GM12878 (cell line): ENCODE data around the gene HS1BP3. TPM values are rescaled to one million over a fixed set of nuclear protein-coding genes. Genes with fewer than 3 reads are reported as not detected.

Source experiments
- ATAC-seq: fragments of 200-7000 bp; cut with Tn5 transposase; 3 replicates; pipeline ENCODE4 v1.9.1; 2020; ENCODE audit warnings: mild to moderate bottlenecking, moderate library complexity
- BruUV-seq: library from RNA; stranded (reverse); fragments of 400-500 nt; replicated peaks from 2 replicates; lab custom pipeline; 2021; lab: Mats Ljungman, UMichigan
- CTCF ChIA-PET: fragments of 300-600 bp; sonication (Branson Sonifier 250); formaldehyde crosslinking; extraction: SDS; loops from one replicate; lab custom pipeline; 2021; ENCODE audit warnings: inconsistent platforms; lab: Yijun Ruan, JAX
- POLR2A ChIA-PET: fragments of 350-600 bp; formaldehyde crosslinking; extraction: SDS; loops from one replicate; lab custom pipeline; 2021; ENCODE audit warnings: inconsistent platforms; lab: Charles Lee
- RAD21 ChIA-PET: fragments of 300-600 bp; sonication (Branson Sonifier 250); formaldehyde crosslinking; loops from one replicate; lab custom pipeline; 2023; ENCODE audit warnings: antibody characterized with exemption; ENCODE audit not compliant: unreplicated experiment; lab: Charles Lee
- SMC1A ChIA-PET: fragments of 300-600 bp; sonication (Branson Sonifier 250); formaldehyde crosslinking; loops from one replicate; lab custom pipeline; 2023; ENCODE audit not compliant: unreplicated experiment, uncharacterized antibody; lab: Charles Lee
- DNase-seq: peaks from one replicate; pipeline ENCODE4 v3.0.0-alpha.2; 2011; ENCODE audit warnings: low read depth, low spot score
- FAIRE-seq: peaks from 3 replicates; lab custom pipeline; 2011; peaks lifted over from hg19 to GRCh38; lab: Jason Lieb, UNC
- H2AFZ ChIP-seq: 2 replicates; pipeline ENCODE4 v1.6.0; 2011; ENCODE audit warnings: low read depth, low read length, control low read depth; ENCODE audit not compliant: control insufficient read depth
- H3K27ac ChIP-seq: 2 replicates; pipeline ENCODE4 v1.5.1; 2011; ENCODE audit warnings: control low read depth; ENCODE audit not compliant: control insufficient read depth, insufficient read depth
- H3K27me3 ChIP-seq, 2 experiments: replicated peaks in 1 of 2; 2 replicates each; pipeline versions ENCODE4 v1.6.0 to v1.6.1; 2011; ENCODE audit warnings: low read length in 1 of 2; ENCODE audit not compliant: control insufficient read depth in 2 of 2, insufficient read depth in 2 of 2
- H3K36me3 ChIP-seq, 2 experiments: 2 replicates each; pipeline ENCODE4 v1.5.1; 2011; ENCODE audit warnings: low read length in 1 of 2; ENCODE audit not compliant: control insufficient read depth in 2 of 2, insufficient read depth in 2 of 2
- H3K4me1 ChIP-seq: 2 replicates; pipeline ENCODE4 v1.6.1; 2011; ENCODE audit warnings: mild to moderate bottlenecking, low read length, moderate library complexity, mixed read lengths; ENCODE audit not compliant: control insufficient read depth, insufficient read depth
- H3K4me2 ChIP-seq: 2 replicates; pipeline ENCODE4 v1.6.0; 2011; ENCODE audit warnings: control low read depth; ENCODE audit not compliant: control insufficient read depth, insufficient read depth
- H3K4me3 ChIP-seq: fragments of 200-600 bp; sonication (generic); 2 replicates; pipeline ENCODE4 v1.5.1; 2016
- H3K79me2 ChIP-seq: 2 replicates; pipeline ENCODE4 v1.6.0; 2011; ENCODE audit warnings: low read length; ENCODE audit not compliant: control insufficient read depth, insufficient read depth
- H3K9ac ChIP-seq: 2 replicates; pipeline ENCODE4 v1.8.0; 2011; ENCODE audit warnings: low read length, control low read depth, mixed read lengths; ENCODE audit not compliant: control insufficient read depth, insufficient read depth
- H3K9me3 ChIP-seq: replicated peaks from 3 replicates; pipeline ENCODE4 v1.5.1; 2011; ENCODE audit warnings: mild to moderate bottlenecking, low read length; ENCODE audit not compliant: control insufficient read depth, insufficient read depth
- H4K20me1 ChIP-seq: 2 replicates; pipeline ENCODE4 v1.6.0; 2011; ENCODE audit not compliant: control insufficient read depth, insufficient read depth
- BCL11A ChIP-seq: IDR thresholded peaks from 2 replicates; pipeline ENCODE4 v1.6.1; 2011; ENCODE audit warnings: low read depth, low read length
- CBX5 ChIP-seq: sonication (generic); IDR thresholded peaks from 2 replicates; pipeline ENCODE4 v1.6.1; 2016; ENCODE audit warnings: low read depth, moderate library complexity, mild to moderate bottlenecking, inconsistent platforms
- CHD1 ChIP-seq: IDR thresholded peaks from 2 replicates; pipeline ENCODE4 v1.6.1; 2012; ENCODE audit warnings: low read depth, low read length, improper control_type of control experiment
- FOXM1 ChIP-seq: IDR thresholded peaks from 2 replicates; pipeline ENCODE4 v1.6.1; 2012; ENCODE audit warnings: low read depth, mild to moderate bottlenecking, inconsistent platforms, low read length, moderate library complexity
- HDAC6 ChIP-seq: fragments of 200-600 bp; sonication (generic); IDR thresholded peaks from one replicate; pipeline ENCODE4 v1.8.0; 2017; ENCODE audit warnings: antibody characterized with exemption; ENCODE audit not compliant: unreplicated experiment
- NFYA ChIP-seq: IDR thresholded peaks from 2 replicates; pipeline ENCODE4 v1.6.1; 2011; ENCODE audit warnings: low read depth, mild to moderate bottlenecking, low read length, improper control_type of control experiment, borderline replicate concordance
- SREBF1 ChIP-seq: IDR thresholded peaks from 2 replicates; pipeline ENCODE4 v1.6.1; 2012; ENCODE audit warnings: mild to moderate bottlenecking, low read length
- WGBS: methylation state at CpG from one replicate; pipeline ENCODE4 v1.1.6; 2016; ENCODE audit warnings: low lambda C conversion rate; ENCODE audit not compliant: insufficient replicate concordance, insufficient coverage; ENCODE audit errors: missing lambda C conversion rate; 5-methylcytosine and 5-hydroxymethylcytosine counted together
- in situ Hi-C: fragments of 300-500 bp; cut with MboI; formaldehyde crosslinking; loops from 9 replicates; pipeline ENCODE4 v1.14.3; 2018; ENCODE audit warnings: mixed read lengths
- intact Hi-C: fragments of 100-400 bp; cut with micrococcal nuclease; formaldehyde crosslinking; loops from one replicate; pipeline ENCODE4 v1.14.2; 2022; ENCODE audit not compliant: unreplicated experiment
- polyA plus RNA-seq, 11 experiments: library from polyadenylated mRNA; depleted of rRNA in 4 of 11; unstranded in 6 of 11; stranded (reverse) in 5 of 11; fragments of >200 nt; fragmentation: Nextera tagmentation in 4 of 11; fragmentation: Illumina TruSeq in 1 of 11; extraction: Ambion mirVana in 4 of 11; extraction: Trizol in 1 of 11; gene quantifications; 1 replicate in 1 of 11; 2 replicates in 10 of 11; pipeline versions ENCODE4 v1.2.1 to v1.2.3, GENCODE V29; 2011 to 2016; ENCODE audit warnings: inconsistent platforms in 2 of 11, missing spikeins in 2 of 11, low read depth in 1 of 11
- total RNA-seq, 4 experiments: library from RNA; depleted of rRNA in 3 of 4; stranded (reverse); fragments of >200 nt in 3 of 4; fragmentation: Illumina TruSeq in 1 of 4; extraction: Trizol in 1 of 4; gene quantifications; 2 replicates each; pipeline versions ENCODE4 v1.2.1 to v1.2.3, GENCODE V29; 2013 to 2021

HS1BP3 gene
- total and polyA plus RNA-seq, 10 of the 15 experiments (the other 5 are each of a cell fraction or from before 2014, with no cell fraction given) = 0.47 to 7.2 (median 4.6) TPM

- Histone ChIP-seq H2AFZ (no peak overlapping the region), H3K9me3 (no peaks in the 10 kb centered on the region; the same call in 2 of the 3 replicates), H3K4me3 (no peak overlapping the region), H3K36me3 (no peaks in the 10 kb centered on the region), H3K4me1 (peaks cover 25% of the 10 kb centered on the region), H3K4me2 (no peak overlapping the region), H4K20me1 (no peaks in the 10 kb centered on the region), H3K79me2 (no peaks in the 10 kb centered on the region), H3K27ac (no peak overlapping the region), H3K27me3 (peaks cover 12 to 16% of the 10 kb centered on the region in 2 experiments), H3K9ac (no peak overlapping the region)
- RAD21 ChIA-PET = no interaction called here
- BruUV-seq = no TSS peak
- in situ Hi-C loops = loop anchor here (25.0 kb wide), 1 partner anchor 440 kb away; the partner anchor contains the start of gene TDRD15
- FAIRE-seq (no peak), DNase-seq (no peak), ATAC-seq (no peak)
- TF ChIP-seq NFYA (no peak), BCL11A (no peak)
- intact Hi-C loops = no loop called here
- CTCF ChIA-PET = interaction anchor here (0.8 to 7.4 kb wide), 4 partner anchors 10 to 88 kb away, joined by 3 to 82 read pairs (median 8); partner anchors contain the start of gene HS1BP3
- SMC1A ChIA-PET = no interaction called here
- WGBS = 76% methylated on average over 18 of the region's 18 CpGs
- POLR2A ChIA-PET = no interaction called here
Observed at GRCh38 chr2:20672201-20672951, 21.5 kb upstream of the HS1BP3 start.

- ATAC-seq = no peak
- no peaks in the 10 kb centered on the region for H4K20me1 ChIP-seq
- in situ Hi-C loops = loop anchor here (25.0 kb wide), 1 partner anchor 441 kb away; the partner anchor contains the start of gene TDRD15
- ChIA-PET POLR2A (no interaction called here), RAD21 (no interaction called here)
- H2AFZ ChIP-seq = no peak overlapping the region
- H3K4me1 ChIP-seq = peaks cover 20% of the 10 kb centered on the region
- no peaks in the 10 kb centered on the region for H3K36me3 ChIP-seq
- intact Hi-C loops = no loop called here
- no peaks in the 10 kb centered on the region; the same call in 2 of the 3 replicates for H3K9me3 ChIP-seq
- no peak overlapping the region for H3K4me2 ChIP-seq
- TF ChIP-seq CHD1 (no peak), CBX5 (no peak), HDAC6 (no peak), SREBF1 (no peak), FOXM1 (no peak)
- TF ChIP-seq, all 136 proteins: peak for 0
- Histone ChIP-seq H3K4me3 (no peak overlapping the region), H3K27ac (no peak overlapping the region), H3K27me3 (peaks cover 13 to 16% of the 10 kb centered on the region in 2 experiments), H3K9ac (no peak overlapping the region), H3K79me2 (no peaks in the 10 kb centered on the region)
- SMC1A ChIA-PET = no interaction called here
- DNase-seq (no peak), FAIRE-seq (no peak)
- BruUV-seq = no TSS peak
- CTCF ChIA-PET = interaction anchor here (0.8 to 2.3 kb wide), 2 partner anchors 10 to 21 kb away, joined by 3 to 12 read pairs; partner anchors contain the start of gene HS1BP3
- 75% methylated on average over 13 of the region's 13 CpGs for WGBS
Observed at GRCh38 chr2:20671736-20672080, 20.8 kb upstream of the HS1BP3 start.
